Heart right ventricle (tissue), 16 donors: ENCODE data around the gene ASIC5. TPM values are rescaled to one million over a fixed set of nuclear protein-coding genes. Genes with fewer than 3 reads are reported as not detected.

Experiments used
- ATAC-seq, 8 donors: fragments of 200-7000 bp; cut with Tn5 transposase; one replicate each; pipeline ENCODE4 v1.9.1; 2020; ENCODE audit warnings: mild to moderate bottlenecking in 8 of 8, moderate library complexity in 8 of 8, moderate number of reproducible peaks in 1 of 8
- DNase-seq, 2 donors: peaks; one replicate each; pipeline ENCODE4 v3.0.0-alpha.2; 2020
- H3K27ac ChIP-seq, 10 donors: fragments of 200-600 bp; sonication (generic) in 2 of 10; one replicate each; pipeline versions ENCODE4 v1.5.0 to v1.8.0; 2020 to 2022; ENCODE audit warnings: mild to moderate bottlenecking in 3 of 10
- H3K27me3 ChIP-seq, 7 donors: fragments of 200-600 bp; one replicate each; pipeline ENCODE4 v1.8.0; 2021 to 2022; ENCODE audit warnings: mild to moderate bottlenecking in 2 of 7
- H3K36me3 ChIP-seq, 9 donors: fragments of 200-600 bp; sonication (generic) in 1 of 9; one replicate each; pipeline versions ENCODE4 v1.5.0 to v1.8.0; 2020 to 2022; ENCODE audit warnings: mild to moderate bottlenecking in 2 of 9
- H3K4me1 ChIP-seq, 9 donors: fragments of 200-600 bp; sonication (generic) in 1 of 9; one replicate each; pipeline versions ENCODE4 v1.5.0 to v1.8.0; 2020 to 2022; ENCODE audit warnings: mild to moderate bottlenecking in 4 of 9
- H3K4me3 ChIP-seq, 10 donors: fragments of 200-600 bp; sonication (generic) in 2 of 10; one replicate each; pipeline versions ENCODE4 v1.5.0 to v1.8.0; 2020 to 2022; ENCODE audit warnings: mild to moderate bottlenecking in 7 of 10, moderate library complexity in 2 of 10
- H3K9me3 ChIP-seq, 11 donors: fragments of 200-600 bp in 10 of 11; sonication (generic) in 2 of 11; one replicate each; pipeline versions ENCODE4 v1.5.0 to v1.8.0; 2013 to 2022; ENCODE audit warnings: mild to moderate bottlenecking in 2 of 11, control low read depth in 1 of 11, moderate library complexity in 1 of 11
- CTCF ChIP-seq, 9 donors: fragments of 200-600 bp; sonication (generic) in 2 of 9; IDR thresholded peaks; one replicate each; pipeline versions ENCODE4 v1.5.0 to v1.8.0; 2021 to 2022; ENCODE audit warnings: antibody characterized with exemption in 9 of 9, mild to moderate bottlenecking in 5 of 9, moderate library complexity in 1 of 9
- WGBS, 2 donors: extraction: QIAGEN DNeasy Blood & Tissue Kit; methylation state at CpG; one replicate each; pipeline ENCODE4 v1.1.7; 2013; ENCODE audit warnings: inconsistent platforms in 1 of 2; 5-methylcytosine and 5-hydroxymethylcytosine counted together
- intact Hi-C, 10 donors: fragments of 100-400 bp; cut with DNase I; formaldehyde crosslinking; loops; one replicate each; pipeline versions ENCODE4 v1.11.1 to v1.14.2; 2022
- polyA plus RNA-seq, 2 donors: library from polyadenylated mRNA; stranded (reverse); fragments of 200-250 nt; gene quantifications; one replicate each; pipeline ENCODE4 v1.2.3, GENCODE V29; 2013
- total RNA-seq, 10 donors: library from RNA; stranded (reverse); fragmentation: NEBNext Ultra II Directional in 3 of 10; extraction: Animal tissue kit (Norgen Biotek cat#: 25700) in 3 of 10; gene quantifications; one replicate each; pipeline versions ENCODE4 v1.2.1 to v1.2.4, GENCODE V29; 2021 to 2023
- donor health status: Arrhythmogenic right ventricular cardiomyopathy.
- donor health status: ischemic (EF 13 %, LVEDD 7.1; RV severe dilation, severe dysfunction).
- donor health status: healthy with polysubstance abuse.
- donor health status: DM: no; HTN: yes; CAD: no.
- donor health status: DM: no; HTN: no; CAD: no.
- donor health status: ischemic (EF 25% LVEDD 6.9; RV normal size, moderate dysfunction).
- donor health status: ischemic (EF 25% LVEDD 5.7; RV mildly dilated, moderate dysfunction).
- donor health status: healthy.
- donor health status: DM: yes; HTN: yes; CAD: no.
- donor health status: Ischemic cardiomyopathy.
- donor health status: ischemic (EF 35%, LVEDD 5.7; RV mildly dilated, moderate dysfunction).
- donor health status: nonischemic (EF 11% LVEDD 7.7; RV severe dilation, severe dysfunction).
- donor health status: DM: yes; HTN: yes; CAD: no.
- donor health status: PGD.
- donor health status: ischemic (EF 29% LVEDD 5.4; RV normal size, mild dysfunction).
- donor health status: nonischemic (EF 23%, LVEDD 6.1; RV moderate dilation, normal function).

Gene ASIC5
- total and polyA plus RNA-seq, 12 donors, result not detected

- intact Hi-C loops, result no loop called here
- Histone ChIP-seq H3K27ac (no peak overlapping the region), H3K4me3 (no peak overlapping the region), H3K9me3 (peaks cover 0 to 22% (median 0%) of the 10 kb centered on the region in 11 donors), H3K27me3 (no peaks in the 10 kb centered on the region), H3K36me3 (no peaks in the 10 kb centered on the region), H3K4me1 (no peaks in the 10 kb centered on the region)
- ATAC-seq (no peak), DNase-seq (no peak)
- TF ChIP-seq CTCF (IDR thresholded peaks at IDR 0.05), result no peak
These were observed 19.1 kb downstream of the ASIC5 start for GRCh38 chr4:155846929-155847328.

DNA sequence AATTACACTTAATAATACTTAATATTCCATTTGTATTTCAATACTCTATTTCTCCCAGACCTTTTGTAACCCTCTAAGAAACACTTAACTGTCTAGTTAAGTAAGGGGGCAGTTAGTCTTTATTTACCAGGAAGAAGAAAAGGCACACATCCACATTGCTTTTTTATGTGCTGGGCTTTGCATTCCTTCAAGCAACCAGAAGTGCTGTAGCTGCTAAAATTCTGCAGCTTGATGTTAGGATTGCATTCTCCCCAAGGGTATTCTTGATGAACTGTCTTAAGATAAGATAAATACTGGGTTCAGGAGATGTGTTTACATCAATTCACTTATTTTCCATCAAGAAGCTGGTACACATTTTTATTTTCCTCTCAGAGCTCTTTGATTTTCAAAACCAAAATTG lies 24.0 kb downstream of the ASIC5 start:
- TF ChIP-seq CTCF (IDR thresholded peaks at IDR 0.05), result no peak
- no peaks in the 10 kb centered on the region for H3K27me3 ChIP-seq
- no peaks in the 10 kb centered on the region for H3K36me3 ChIP-seq
- intact Hi-C loops, result no loop called here
- DNase-seq, result no peak
- no peak for ATAC-seq
- H3K27ac ChIP-seq, result no peak overlapping the region
- peaks cover 0 to 3% (median 0%) of the 10 kb centered on the region in 11 donors for H3K9me3 ChIP-seq
- H3K4me1 ChIP-seq, result no peaks in the 10 kb centered on the region
- H3K4me3 ChIP-seq, result no peak overlapping the region

DNA sequence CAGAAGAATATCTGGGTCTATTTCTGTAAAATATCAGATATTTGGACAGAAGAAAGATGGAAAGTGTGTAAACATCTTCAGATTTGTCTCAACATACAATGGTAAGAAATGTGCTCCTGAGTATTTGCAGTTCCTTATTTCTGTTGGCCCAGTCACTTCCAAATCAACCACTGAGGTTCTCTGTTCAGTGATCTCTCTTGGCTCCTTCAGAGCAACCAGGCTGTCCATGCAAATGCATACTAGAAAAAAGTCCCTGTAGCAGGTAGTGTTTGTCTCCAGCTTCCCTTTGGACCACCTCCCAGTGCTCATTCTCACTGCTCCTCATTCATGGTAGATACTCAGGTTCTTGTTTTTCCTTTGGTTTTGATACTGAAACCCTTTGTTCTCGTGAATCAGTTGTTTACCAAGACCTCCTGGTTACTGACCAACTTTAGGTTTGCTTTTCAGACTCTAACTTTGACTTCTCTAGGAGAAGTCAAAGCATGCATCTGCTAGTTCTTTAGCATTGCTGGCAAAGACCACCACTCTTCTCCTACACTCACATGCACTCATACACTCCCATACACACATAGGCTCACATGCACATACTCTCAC lies 28.8 kb downstream of the ASIC5 start:
- H3K27me3 ChIP-seq, result no peaks in the 10 kb centered on the region
- intact Hi-C loops, result no loop called here
- no peaks in the 10 kb centered on the region for H3K36me3 ChIP-seq
- no peaks in the 10 kb centered on the region for H3K4me1 ChIP-seq
- no peak for TF ChIP-seq CTCF (IDR thresholded peaks at IDR 0.05)
- no peaks in the 10 kb centered on the region for H3K9me3 ChIP-seq
- no peak overlapping the region for H3K4me3 ChIP-seq
- no peak overlapping the region for H3K27ac ChIP-seq
- no peak for DNase-seq
- ATAC-seq, result no peak
- 53 to 77% methylated on average over 1 of the region's 1 CpG for WGBS, 2 donors

DNA sequence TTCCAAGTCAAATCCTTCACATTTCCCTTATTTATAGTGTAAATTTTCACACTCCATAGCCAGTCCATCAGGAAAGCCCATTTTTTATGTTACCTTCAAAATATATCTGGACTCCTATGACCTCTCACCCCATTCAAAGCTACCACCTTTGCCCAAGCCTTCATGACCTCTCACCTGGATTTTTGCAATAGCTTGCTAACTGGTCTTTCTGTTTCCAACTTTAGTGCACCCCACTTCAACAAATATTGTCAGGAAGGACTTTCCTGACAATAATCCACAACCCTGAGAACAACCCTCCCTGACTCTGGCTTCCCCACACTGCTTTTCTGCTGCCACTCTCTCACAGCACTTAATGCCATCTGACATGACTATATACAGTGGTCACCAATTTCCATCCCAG lies 33.4 kb downstream of the ASIC5 start:
- Histone ChIP-seq H3K4me3 (no peak overlapping the region), H3K4me1 (no peaks in the 10 kb centered on the region), H3K27me3 (no peaks in the 10 kb centered on the region), H3K36me3 (no peaks in the 10 kb centered on the region), H3K27ac (no peak overlapping the region), H3K9me3 (no peaks in the 10 kb centered on the region)
- TF ChIP-seq CTCF (IDR thresholded peaks at IDR 0.05), result no peak
- intact Hi-C loops, result no loop called here
- no peak for DNase-seq
- no peak for ATAC-seq
